ENCODE measurements around the gene ZNF684.
A peak's percentile ranks its signal among the peaks of the same experiment; 100 is the strongest.
"Not testable (repeated sequence)": the region's sequence is repeated elsewhere in the genome, so short reads cannot be mapped to it uniquely, and the experiment has no call there.

Gene ZNF684

GRCh38 chr1:40531381-40532061, at the start of gene ZNF684:
Gene ZNF684, plus strand, starts transcription at chr1:40531637. Its CDS starts 1,530 bp downstream, at chr1:40533167.
- intact Hi-C loops (cut with DNase I; ENCODE audit: low total_unique reads) = no loop called here
- Histone ChIP-seq H3K4me1 (peaks cover 0 to 16% (median 8%) of the 10 kb centered on the region in 4 donors), H3K9me3 (peaks cover 0 to under 1% (median 0%) of the 10 kb centered on the region in 3 donors), H3K27ac (peak within 1 kb of the TSS; percentile 82 to 90), H3K27me3 (no peaks in the 10 kb centered on the region), H3K4me3 (peak within 1 kb of the TSS; percentile 68 to 70), H3K36me3 (no peaks in the 10 kb centered on the region)
- peak; percentile 86 to 91 for DNase-seq
- no peak for TF ChIP-seq CTCF (IDR thresholded peaks at IDR 0.05)

GRCh38 chr1:40495315-40495903, 36.0 kb upstream of the ZNF684 start:
- intact Hi-C loops (cut with DNase I; ENCODE audit: low total_unique reads) = no loop called here
- peaks cover 10 to 89% (median 42%) of the 10 kb centered on the region in 3 donors for H3K9me3 ChIP-seq
- no peak for TF ChIP-seq CTCF (IDR thresholded peaks at IDR 0.05)
- no peaks in the 10 kb centered on the region for H3K4me1 ChIP-seq
- no peaks in the 10 kb centered on the region for H3K27me3 ChIP-seq
- DNase-seq = no peak
- H3K36me3 ChIP-seq = peaks cover 64 to 85% (median 69%) of the 10 kb centered on the region in 3 donors
- no peak overlapping the region for H3K27ac ChIP-seq
- H3K4me3 ChIP-seq = no peak overlapping the region

GRCh38 chr1:40502651-40503050, 28.8 kb upstream of the ZNF684 start:
- H3K36me3 ChIP-seq = peaks cover under 1 to 36% (median 5%) of the 10 kb centered on the region in 3 donors
- H3K27me3 ChIP-seq; H3K27ac ChIP-seq; intact Hi-C loops (cut with DNase I; ENCODE audit: low total_unique reads); H3K4me1 ChIP-seq; H3K4me3 ChIP-seq; DNase-seq: not testable (repeated sequence)
- peaks cover 3 to 51% (median 14%) of the 10 kb centered on the region in 3 donors for H3K9me3 ChIP-seq

DNA sequence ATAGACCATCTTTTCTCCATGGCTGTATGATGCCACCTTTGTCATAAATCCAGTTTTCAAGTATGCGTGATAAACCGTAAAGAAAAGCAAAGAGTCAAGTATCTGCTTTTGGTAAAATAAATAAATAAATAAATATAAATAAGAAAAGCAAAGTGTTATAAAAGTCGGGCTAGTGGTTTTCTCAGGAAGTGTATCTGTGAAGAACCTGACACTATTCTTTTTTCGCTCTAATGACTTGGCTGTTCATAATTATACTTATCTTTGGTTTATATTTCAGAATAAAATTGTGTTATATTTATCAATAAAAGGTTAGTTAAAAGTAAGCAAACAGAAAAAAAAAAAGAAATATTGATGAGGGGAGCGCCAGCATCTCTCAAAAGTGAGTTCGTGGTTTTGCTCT, 23.5 kb upstream of the ZNF684 start:
- no peak for TF ChIP-seq CTCF (IDR thresholded peaks at IDR 0.05)
- Histone ChIP-seq H3K4me3 (peak overlapping the region; percentile 82 to 85), H3K36me3 (peaks cover 0 to 2% (median 0%) of the 10 kb centered on the region in 3 donors), H3K4me1 (peaks cover 0 to 16% (median 10%) of the 10 kb centered on the region in 4 donors), H3K27ac (peak overlapping the region; percentile 75 to 83), H3K9me3 (peaks cover 0 to 8% (median 3%) of the 10 kb centered on the region in 3 donors), H3K27me3 (no peaks in the 10 kb centered on the region)
- intact Hi-C loops (cut with DNase I; ENCODE audit: low total_unique reads) = no loop called here
- DNase-seq = no peak

DNA sequence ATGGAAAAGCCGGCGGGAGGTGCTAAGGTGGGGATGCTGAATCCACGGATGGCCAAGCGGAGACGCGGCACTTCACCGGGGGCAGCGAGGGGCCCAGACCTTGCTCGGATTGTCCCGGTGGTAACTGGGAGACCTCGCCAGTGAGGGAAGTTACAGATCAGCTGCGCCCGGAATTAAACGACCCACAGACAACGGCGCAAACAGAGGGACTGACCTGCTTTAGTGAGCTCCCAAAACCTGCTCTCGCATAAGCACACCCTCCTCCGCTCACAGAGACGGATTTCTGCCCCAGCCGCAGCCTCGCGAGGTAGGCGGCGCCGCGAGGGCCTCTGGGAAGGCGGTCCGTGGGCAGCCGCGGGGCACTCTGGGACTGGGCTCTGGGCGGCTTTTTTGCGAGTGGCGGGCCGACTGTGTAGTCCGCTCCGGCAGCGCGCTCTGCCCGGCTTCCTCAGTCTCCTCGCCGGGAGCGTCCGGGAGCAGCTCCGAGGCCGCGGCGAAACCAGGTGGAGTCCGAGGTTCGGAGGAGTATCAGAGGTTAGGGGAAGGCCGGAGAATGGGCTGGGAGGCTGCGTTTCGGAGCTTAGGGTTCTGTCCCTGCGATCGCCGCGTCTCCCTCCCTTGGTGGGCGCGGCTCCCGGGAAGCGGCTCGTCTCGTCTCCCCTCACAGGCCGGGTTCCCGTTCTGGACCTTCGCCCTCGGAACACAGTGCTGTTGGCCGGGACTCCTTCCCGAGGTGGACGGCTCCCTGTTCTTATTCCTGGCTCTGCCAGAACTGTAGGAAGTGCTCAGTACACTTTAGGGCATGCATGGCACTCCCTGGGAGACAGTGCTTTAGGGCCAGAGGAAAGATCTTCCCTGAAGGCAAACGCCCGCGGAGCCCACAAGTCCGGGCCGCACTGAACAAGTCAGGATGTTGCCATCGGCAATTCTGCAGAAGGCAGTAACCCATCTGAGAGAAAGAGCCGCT, 22.8 kb upstream of the ZNF684 start, which contains the start of gene EXO5:
Gene EXO5 (plus strand): TSS at position 393 of the 967 bp plus-strand sequence. CDS start 5,778 bp downstream, outside the sequence.
- Histone ChIP-seq H3K27me3 (no peaks in the 10 kb centered on the region), H3K36me3 (no peaks in the 10 kb centered on the region), H3K4me3 (peak within 1 kb of the TSS; percentile 82 to 85), H3K9me3 (peaks cover 0 to 3% (median 1%) of the 10 kb centered on the region in 3 donors), H3K27ac (peak within 1 kb of the TSS; percentile 75 to 83), H3K4me1 (peaks cover 0 to 16% (median 10%) of the 10 kb centered on the region in 4 donors)
- intact Hi-C loops (cut with DNase I; ENCODE audit: low total_unique reads) = no loop called here
- DNase-seq = peak; percentile 80 to 87
- TF ChIP-seq CTCF (IDR thresholded peaks at IDR 0.05) = no peak
